HG03039 (cell line): ENCODE results near the gene BCL11A.
A peak's percentile ranks its signal among the peaks of the same experiment; 100 is the strongest.

Experiments used
- ATAC-seq: cut with Tn5 transposase; IDR thresholded peaks from one replicate; pipeline ENCODE4 v1.9.1; 2021; ENCODE audit warnings: mild to moderate bottlenecking, moderate library complexity; ENCODE audit not compliant: unreplicated experiment

Gene BCL11A

GRCh38 chr2:60469536-60470317 is 83.7 kb downstream of the BCL11A start:
- ATAC-seq: no peak

- ATAC-seq: no peak
Measured at GRCh38 chr2:60468382-60469085, 84.9 kb downstream of the BCL11A start.

GRCh38 chr2:60466161-60466702 is 87.2 kb downstream of the BCL11A start:
- ATAC-seq: no peak

- no peak for ATAC-seq
Measured at GRCh38 chr2:60465736-60466135, 87.7 kb downstream of the BCL11A start.

- ATAC-seq: no peak
Measured at GRCh38 chr2:60463249-60463648, 90.2 kb downstream of the BCL11A start.

- ATAC-seq: no peak
Measured at GRCh38 chr2:60461421-60462108, 91.9 kb downstream of the BCL11A start.

GRCh38 chr2:60460577-60461420 is 92.7 kb downstream of the BCL11A start:
- no peak for ATAC-seq

GRCh38 chr2:60459851-60460250 is 93.6 kb downstream of the BCL11A start:
- ATAC-seq: no peak

- ATAC-seq: no peak
Measured at GRCh38 chr2:60456115-60456770, 97.2 kb downstream of the BCL11A start.

- ATAC-seq: no peak
Measured at GRCh38 chr2:60453872-60454271, 99.6 kb downstream of the BCL11A start.

GRCh38 chr2:60453301-60453700 is 100.2 kb downstream of the BCL11A start:
- ATAC-seq: no peak

- no peak for ATAC-seq
Measured at GRCh38 chr2:60450488-60450887, 103.0 kb downstream of the BCL11A start.

- no peak for ATAC-seq
Measured at GRCh38 chr2:60447943-60448342, 105.5 kb downstream of the BCL11A start.

GRCh38 chr2:60446413-60447267 is 106.8 kb downstream of the BCL11A start:
- ATAC-seq: peak; percentile 86

- ATAC-seq: no peak
Measured at GRCh38 chr2:60445684-60446179, 107.7 kb downstream of the BCL11A start.

- no peak for ATAC-seq
Measured at GRCh38 chr2:60442608-60443007, 110.8 kb downstream of the BCL11A start.

- ATAC-seq: no peak
Measured at GRCh38 chr2:60441800-60442199, 111.7 kb downstream of the BCL11A start.

GRCh38 chr2:60440767-60441163 is 112.7 kb downstream of the BCL11A start:
- no peak for ATAC-seq
